K562 (cell line): ENCODE data around the gene MED22. TPM values are rescaled to one million over a fixed set of nuclear protein-coding genes. Genes with fewer than 3 reads are reported as not detected.

ENCODE experiments used
- ATAC-seq: fragments of 200-7000 bp; cut with Tn5 transposase; 3 replicates; pipeline ENCODE4 v1.9.1; 2020; ENCODE audit warnings: moderate library complexity
- BruUV-seq: library from RNA; stranded (reverse); fragments of 400-500 nt; replicated peaks from 2 replicates; lab custom pipeline; 2021; lab: Mats Ljungman, UMichigan
- CTCF ChIA-PET: fragments of 300-600 bp; formaldehyde crosslinking; extraction: SDS; loops from one replicate; lab custom pipeline; 2021; ENCODE audit warnings: low intra/inter-chr PET ratio; lab: Yijun Ruan, JAX
- POLR2A ChIA-PET: fragments of 300-600, 350-650 bp; sonication (Branson Sonifier 250); formaldehyde crosslinking; extraction: SDS; loops from one replicate; lab custom pipeline; 2021; ENCODE audit warnings: antibody characterized with exemption, inconsistent platforms; lab: Yijun Ruan, JAX
- DNase-seq, 4 experiments: peaks; one replicate each; pipeline versions ENCODE4 v3.0.0 to v3.0.0-alpha.2; 2011 to 2018; ENCODE audit warnings: low spot score in 3 of 4, mixed read lengths in 3 of 4; ENCODE audit errors: extremely low read depth in 1 of 4
- FAIRE-seq: peaks from 2 replicates; lab custom pipeline; 2011; peaks lifted over from hg19 to GRCh38; lab: Jason Lieb, UNC
- H2AFZ ChIP-seq: 2 replicates; pipeline ENCODE4 v1.6.0; 2011; ENCODE audit warnings: low read depth, low read length, control low read depth, inconsistent platforms
- H3K27ac ChIP-seq: fragments of 200-600 bp; 3 replicates; pipeline ENCODE4 v1.8.0; 2011; ENCODE audit warnings: low read depth, mild to moderate bottlenecking, control low read depth, inconsistent platforms, low read length, moderate library complexity, mixed read lengths; ENCODE audit errors: extremely low read depth
- H3K27me3 ChIP-seq, 2 experiments: fragments of 300-600 bp in 1 of 2; 2 replicates in 1 of 2; 3 replicates in 1 of 2; pipeline versions ENCODE4 v1.6.0 to v1.8.0; 2011; ENCODE audit warnings: inconsistent platforms in 2 of 2, low read length in 2 of 2, mild to moderate bottlenecking in 1 of 2, mixed read lengths in 1 of 2, moderate library complexity in 1 of 2; ENCODE audit not compliant: control insufficient read depth in 2 of 2, insufficient read depth in 2 of 2
- H3K36me3 ChIP-seq: fragments of 300-600 bp; 3 replicates; pipeline ENCODE4 v1.8.0; 2011; ENCODE audit warnings: mild to moderate bottlenecking, low read length, inconsistent platforms; ENCODE audit not compliant: control insufficient read depth, insufficient read depth
- H3K4me1 ChIP-seq, 2 experiments: fragments of 200-600 bp in 1 of 2; replicated peaks in 1 of 2; 2 replicates in 1 of 2; 3 replicates in 1 of 2; pipeline versions ENCODE4 v1.5.1 to v1.8.0; 2011; ENCODE audit warnings: inconsistent platforms in 2 of 2, low read length in 2 of 2, mild to moderate bottlenecking in 1 of 2, mixed read lengths in 1 of 2, moderate library complexity in 1 of 2; ENCODE audit not compliant: control insufficient read depth in 2 of 2, insufficient read depth in 2 of 2
- H3K4me2 ChIP-seq: 2 replicates; pipeline ENCODE4 v1.6.1; 2011; ENCODE audit warnings: low read length, control low read depth, inconsistent platforms, mixed read lengths; ENCODE audit not compliant: insufficient read depth
- H3K4me3 ChIP-seq: fragments of 200-600 bp; sonication (generic), shearing (Covaris generic); 2 replicates; pipeline ENCODE4 v1.5.1; 2016; ENCODE audit warnings: control low read depth, inconsistent platforms
- H3K79me2 ChIP-seq: fragments of 200-600 bp; 3 replicates; pipeline ENCODE4 v1.8.0; 2011; ENCODE audit warnings: low read length, inconsistent platforms; ENCODE audit not compliant: control insufficient read depth, insufficient read depth
- H3K9ac ChIP-seq, 2 experiments: 2 replicates each; pipeline versions ENCODE4 v1.6.0 to v1.6.1; 2011; ENCODE audit warnings: low read depth in 2 of 2, low read length in 2 of 2, control low read depth in 1 of 2, inconsistent platforms in 1 of 2, mild to moderate bottlenecking in 1 of 2, mixed read lengths in 1 of 2; ENCODE audit not compliant: insufficient read depth in 1 of 2
- H3K9me1 ChIP-seq: one replicate; pipeline ENCODE4 v1.6.0; 2011; ENCODE audit warnings: inconsistent platforms, mild to moderate bottlenecking, low read length, moderate library complexity; ENCODE audit not compliant: control insufficient read depth, insufficient read depth
- H3K9me3 ChIP-seq: replicated peaks from 2 replicates; pipeline ENCODE4 v1.5.1; 2011; ENCODE audit warnings: low read depth, low read length, inconsistent platforms; ENCODE audit not compliant: control insufficient read depth, insufficient read depth
- H4K20me1 ChIP-seq: replicated peaks from 2 replicates; pipeline ENCODE4 v1.6.1; 2011; ENCODE audit warnings: low read length, inconsistent platforms, mixed read lengths; ENCODE audit not compliant: control insufficient read depth, insufficient read depth
- CREBBP ChIP-seq: IDR thresholded peaks from one replicate; pipeline ENCODE4 v1.6.1; 2012; ENCODE audit warnings: low read depth, mild to moderate bottlenecking, control low read depth, inconsistent platforms, low read length
- ESRRA ChIP-seq: fragments of 450-650 bp; IDR thresholded peaks from 2 replicates; pipeline ENCODE4 v1.6.1; 2014; ENCODE audit warnings: low read depth, mild to moderate bottlenecking, moderate library complexity, borderline replicate concordance
- MYNN ChIP-seq, 2 experiments: sonication (generic); formaldehyde crosslinking in 1 of 2; IDR thresholded peaks; 2 replicates each; pipeline versions ENCODE4 v1.5.0 to v1.6.1; 2016 to 2020; ENCODE audit warnings: antibody characterized with exemption in 1 of 2, missing genetic modification reagents in 1 of 2
- POLR2AphosphoS2 ChIP-seq: IDR thresholded peaks from 2 replicates; pipeline ENCODE4 v1.6.1; 2012; ENCODE audit warnings: low read length, improper control_type of control experiment
- POLR2AphosphoS5 ChIP-seq: IDR thresholded peaks from 2 replicates; pipeline ENCODE4 v1.6.1; 2011; ENCODE audit warnings: mild to moderate bottlenecking, low read depth, low read length, moderate library complexity; ENCODE audit not compliant: control insufficient read depth, insufficient read depth
- POLR2B ChIP-seq: fragments of 450-650 bp; IDR thresholded peaks from 2 replicates; pipeline ENCODE4 v1.6.1; 2018; ENCODE audit warnings: low read depth; ENCODE audit not compliant: partially characterized antibody
- SUPT5H ChIP-seq: fragments of 450-650 bp; IDR thresholded peaks from 2 replicates; pipeline ENCODE4 v1.6.1; 2016
- WGBS: fragments of 100-300 bp; shearing (Covaris generic); methylation state at CpG from one replicate; pipeline ENCODE4 v1.1.6; 2016; ENCODE audit warnings: low coverage, mixed read lengths; ENCODE audit not compliant: insufficient coverage; ENCODE audit errors: missing lambda C conversion rate; 5-methylcytosine and 5-hydroxymethylcytosine counted together
- in situ Hi-C: fragments of 300-500 bp; cut with MboI; formaldehyde crosslinking; loops from 4 replicates; pipeline ENCODE4 v1.15.0; 2018; ENCODE audit warnings: inconsistent platforms, mixed read lengths
- intact Hi-C: fragments of 100-400 bp; cut with micrococcal nuclease; formaldehyde crosslinking; loops from 2 replicates; pipeline ENCODE4 v1.14.2; 2022
- polyA plus RNA-seq, 8 experiments: library from polyadenylated mRNA; depleted of rRNA in 4 of 8; stranded (reverse) in 5 of 8; unstranded in 3 of 8; fragments of >200 nt; fragmentation: Nextera tagmentation in 2 of 8; fragmentation: Illumina TruSeq in 1 of 8; extraction: Ambion mirVana in 2 of 8; extraction: Trizol in 1 of 8; gene quantifications; 2 replicates each; pipeline versions ENCODE4 v1.2.1 to v1.2.3, GENCODE V29; 2011 to 2014; ENCODE audit warnings: inconsistent platforms in 1 of 8, missing spikeins in 1 of 8
- total RNA-seq, 7 experiments: library from RNA; depleted of rRNA in 6 of 7; stranded (reverse); fragments of >200 nt in 6 of 7; fragmentation: Illumina TruSeq in 2 of 7; extraction: Trizol in 2 of 7; gene quantifications; 2 replicates each; pipeline versions ENCODE4 v1.2.1 to v1.2.3, GENCODE V29; 2011 to 2021; ENCODE audit warnings: low replicate concordance in 1 of 7
- TF ChIP-seq, protein P1 (sequence below): sonication (generic); IDR thresholded peaks from 2 replicates; pipeline ENCODE4 v1.6.1; 2016
- TF ChIP-seq, protein P2 (sequence below): sonication (generic); formaldehyde crosslinking; IDR thresholded peaks from 2 replicates; pipeline ENCODE4 v1.8.0; 2022; ENCODE audit warnings: mild to moderate bottlenecking, missing genetic modification reagents
- TF ChIP-seq, protein P3 (sequence below): fragments of 450-650 bp; formaldehyde crosslinking; conservative IDR thresholded peaks from 2 replicates; pipeline ENCODE4 v1.4.0; 2022; ENCODE audit warnings: mild to moderate bottlenecking, missing genetic modification characterization
- TF ChIP-seq, protein P4 (sequence below): fragments of 450-650 bp; IDR thresholded peaks from 2 replicates; pipeline ENCODE4 v1.7.1; 2018; ENCODE audit warnings: mild to moderate bottlenecking, low read depth; ENCODE audit not compliant: partially characterized antibody

MED22 gene
- total and polyA plus RNA-seq, 9 of the 15 experiments (the other 6 are each of a cell fraction or from before 2014, with no cell fraction given) = 0.73 to 35.6 (median 22.3) TPM

DNA sequence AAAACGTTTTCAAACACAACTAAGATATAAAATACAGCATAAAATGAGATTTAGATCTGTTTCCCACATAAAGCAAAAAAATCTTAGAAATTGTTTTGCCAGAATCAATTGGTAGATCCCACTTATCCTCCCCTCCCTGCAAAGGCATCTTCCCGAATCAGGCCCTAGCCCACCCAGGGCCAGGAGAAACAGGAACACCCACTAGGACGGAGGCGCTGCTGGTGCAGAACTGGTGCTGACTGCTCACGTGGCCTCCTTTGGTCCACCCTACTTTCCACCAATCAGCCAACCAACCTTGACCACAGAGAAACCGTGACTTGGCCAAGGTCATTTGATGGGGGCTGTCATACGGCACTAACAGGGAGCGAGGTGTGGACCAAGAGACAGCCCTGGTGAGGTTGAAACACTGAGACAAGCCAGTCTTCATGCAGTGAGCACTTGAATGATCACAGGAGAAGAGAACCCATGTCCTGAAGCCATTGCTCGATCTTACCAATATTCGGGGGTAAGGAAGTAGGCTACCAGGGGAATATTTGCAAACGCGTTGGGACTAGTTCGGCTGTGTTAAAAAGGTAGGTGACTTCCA lies 13.7 kb upstream of the MED22 start:
- no peaks in the 10 kb centered on the region for H3K27me3 ChIP-seq
- FAIRE-seq (peak; percentile 32), DNase-seq (no peak), ATAC-seq (peak; percentile 5; the same call in 2 of the 3 replicates)
- H3K79me2 ChIP-seq = peaks cover 23% of the 10 kb centered on the region
- no TSS peak for BruUV-seq
- H3K9me3 ChIP-seq = no peaks in the 10 kb centered on the region
- no peak overlapping the region for H3K27ac ChIP-seq
- ChIA-PET CTCF (no interaction called here), POLR2A (interaction anchor here (3.3 to 7.4 kb wide), 5 partner anchors 8 to 14 kb away, joined by 22 to 109 read pairs (median 33); partner anchors contain the start of genes MED22, RPL7A, STKLD1 and SURF1)
- peaks cover 91% of the 10 kb centered on the region for H3K36me3 ChIP-seq
- no peak overlapping the region for H2AFZ ChIP-seq
- in situ Hi-C loops = no loop called here
- 77% methylated on average over 13 of the region's 13 CpGs for WGBS
- H3K4me1 ChIP-seq = peaks cover 13 to 41% of the 10 kb centered on the region in 2 experiments; a peak in 4 of 5 replicates
- H3K9ac ChIP-seq = no peak overlapping the region
- TF ChIP-seq POLR2B (peak; percentile 28), ESRRA (peak; percentile 43; the same call in 1 of the 2 replicates), SUPT5H (peak; percentile 53), POLR2AphosphoS5 (peak; percentile 45), CREBBP (no peak), MYNN (IDR thresholded peaks at IDR 0.05) (peak; percentile 61; the same call in 1 of the 2 replicates), MYNN (CRISPR knock-in tag; IDR thresholded peaks at IDR 0.05) (no peak), POLR2AphosphoS2 (peak; percentile 94)
- TF ChIP-seq, protein P1, sequence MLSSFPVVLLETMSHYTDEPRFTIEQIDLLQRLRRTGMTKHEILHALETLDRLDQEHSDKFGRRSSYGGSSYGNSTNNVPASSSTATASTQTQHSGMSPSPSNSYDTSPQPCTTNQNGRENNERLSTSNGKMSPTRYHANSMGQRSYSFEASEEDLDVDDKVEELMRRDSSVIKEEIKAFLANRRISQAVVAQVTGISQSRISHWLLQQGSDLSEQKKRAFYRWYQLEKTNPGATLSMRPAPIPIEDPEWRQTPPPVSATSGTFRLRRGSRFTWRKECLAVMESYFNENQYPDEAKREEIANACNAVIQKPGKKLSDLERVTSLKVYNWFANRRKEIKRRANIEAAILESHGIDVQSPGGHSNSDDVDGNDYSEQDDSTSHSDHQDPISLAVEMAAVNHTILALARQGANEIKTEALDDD = no peak
- TF ChIP-seq, protein P2, sequence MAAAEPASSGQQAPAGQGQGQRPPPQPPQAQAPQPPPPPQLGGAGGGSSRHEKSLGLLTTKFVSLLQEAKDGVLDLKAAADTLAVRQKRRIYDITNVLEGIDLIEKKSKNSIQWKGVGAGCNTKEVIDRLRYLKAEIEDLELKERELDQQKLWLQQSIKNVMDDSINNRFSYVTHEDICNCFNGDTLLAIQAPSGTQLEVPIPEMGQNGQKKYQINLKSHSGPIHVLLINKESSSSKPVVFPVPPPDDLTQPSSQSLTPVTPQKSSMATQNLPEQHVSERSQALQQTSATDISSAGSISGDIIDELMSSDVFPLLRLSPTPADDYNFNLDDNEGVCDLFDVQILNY = no peak
- TF ChIP-seq, protein P3, sequence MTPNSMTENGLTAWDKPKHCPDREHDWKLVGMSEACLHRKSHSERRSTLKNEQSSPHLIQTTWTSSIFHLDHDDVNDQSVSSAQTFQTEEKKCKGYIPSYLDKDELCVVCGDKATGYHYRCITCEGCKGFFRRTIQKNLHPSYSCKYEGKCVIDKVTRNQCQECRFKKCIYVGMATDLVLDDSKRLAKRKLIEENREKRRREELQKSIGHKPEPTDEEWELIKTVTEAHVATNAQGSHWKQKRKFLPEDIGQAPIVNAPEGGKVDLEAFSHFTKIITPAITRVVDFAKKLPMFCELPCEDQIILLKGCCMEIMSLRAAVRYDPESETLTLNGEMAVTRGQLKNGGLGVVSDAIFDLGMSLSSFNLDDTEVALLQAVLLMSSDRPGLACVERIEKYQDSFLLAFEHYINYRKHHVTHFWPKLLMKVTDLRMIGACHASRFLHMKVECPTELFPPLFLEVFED (CRISPR knock-in tag) = 0 out of 2 replicates have a peak, but pooled peaks have one; percentile 46
- TF ChIP-seq, protein P4, sequence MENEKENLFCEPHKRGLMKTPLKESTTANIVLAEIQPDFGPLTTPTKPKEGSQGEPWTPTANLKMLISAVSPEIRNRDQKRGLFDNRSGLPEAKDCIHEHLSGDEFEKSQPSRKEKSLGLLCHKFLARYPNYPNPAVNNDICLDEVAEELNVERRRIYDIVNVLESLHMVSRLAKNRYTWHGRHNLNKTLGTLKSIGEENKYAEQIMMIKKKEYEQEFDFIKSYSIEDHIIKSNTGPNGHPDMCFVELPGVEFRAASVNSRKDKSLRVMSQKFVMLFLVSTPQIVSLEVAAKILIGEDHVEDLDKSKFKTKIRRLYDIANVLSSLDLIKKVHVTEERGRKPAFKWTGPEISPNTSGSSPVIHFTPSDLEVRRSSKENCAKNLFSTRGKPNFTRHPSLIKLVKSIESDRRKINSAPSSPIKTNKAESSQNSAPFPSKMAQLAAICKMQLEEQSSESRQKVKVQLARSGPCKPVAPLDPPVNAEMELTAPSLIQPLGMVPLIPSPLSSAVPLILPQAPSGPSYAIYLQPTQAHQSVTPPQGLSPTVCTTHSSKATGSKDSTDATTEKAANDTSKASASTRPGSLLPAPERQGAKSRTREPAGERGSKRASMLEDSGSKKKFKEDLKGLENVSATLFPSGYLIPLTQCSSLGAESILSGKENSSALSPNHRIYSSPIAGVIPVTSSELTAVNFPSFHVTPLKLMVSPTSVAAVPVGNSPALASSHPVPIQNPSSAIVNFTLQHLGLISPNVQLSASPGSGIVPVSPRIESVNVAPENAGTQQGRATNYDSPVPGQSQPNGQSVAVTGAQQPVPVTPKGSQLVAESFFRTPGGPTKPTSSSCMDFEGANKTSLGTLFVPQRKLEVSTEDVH = peak; percentile 50
- TF ChIP-seq, all 486 proteins: peak for 8
- no peaks in the 10 kb centered on the region for H3K9me1 ChIP-seq
- H4K20me1 ChIP-seq = peaks cover 39% of the 10 kb centered on the region
- H3K4me2 ChIP-seq = no peak overlapping the region
- H3K4me3 ChIP-seq = no peak overlapping the region
- intact Hi-C loops = no loop called here
